ENCODE results near the gene ENDOD1.

ENDOD1 gene

GRCh38 chr11:95081412-95081811 is 8.2 kb upstream of the ENDOD1 start:
- DNase-seq (ENCODE audit: low read depth), result no peak
- TF ChIP-seq, protein P1, sequence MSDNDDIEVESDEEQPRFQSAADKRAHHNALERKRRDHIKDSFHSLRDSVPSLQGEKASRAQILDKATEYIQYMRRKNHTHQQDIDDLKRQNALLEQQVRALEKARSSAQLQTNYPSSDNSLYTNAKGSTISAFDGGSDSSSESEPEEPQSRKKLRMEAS (IDR thresholded peaks at IDR 0.05; ENCODE audit: low read depth, low read length), result no peak
- H3K4me3 ChIP-seq (ENCODE audit: low read depth, low read length), result no peak overlapping the region

DNA sequence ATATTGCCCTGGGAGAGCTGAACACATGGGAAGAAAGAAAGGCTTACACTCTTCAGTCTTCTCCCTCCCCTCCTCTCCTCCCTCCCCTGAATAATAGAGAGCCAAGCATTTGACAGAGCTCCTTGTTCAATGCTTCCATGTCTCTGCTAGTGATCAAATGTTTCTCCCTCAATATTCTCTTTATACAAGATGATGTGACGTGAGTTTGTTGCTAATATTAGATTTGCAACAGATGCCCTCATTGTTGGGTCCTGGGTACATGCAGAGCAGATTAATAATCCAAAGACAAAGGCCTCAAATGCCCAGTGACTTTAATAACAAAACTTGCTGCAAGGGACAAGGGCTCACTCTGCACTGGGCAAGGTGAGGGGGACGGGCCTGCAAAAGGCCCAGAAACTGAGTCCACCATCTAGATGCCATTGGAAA is 7.1 kb upstream of the ENDOD1 start:
- TF ChIP-seq, protein P2, sequence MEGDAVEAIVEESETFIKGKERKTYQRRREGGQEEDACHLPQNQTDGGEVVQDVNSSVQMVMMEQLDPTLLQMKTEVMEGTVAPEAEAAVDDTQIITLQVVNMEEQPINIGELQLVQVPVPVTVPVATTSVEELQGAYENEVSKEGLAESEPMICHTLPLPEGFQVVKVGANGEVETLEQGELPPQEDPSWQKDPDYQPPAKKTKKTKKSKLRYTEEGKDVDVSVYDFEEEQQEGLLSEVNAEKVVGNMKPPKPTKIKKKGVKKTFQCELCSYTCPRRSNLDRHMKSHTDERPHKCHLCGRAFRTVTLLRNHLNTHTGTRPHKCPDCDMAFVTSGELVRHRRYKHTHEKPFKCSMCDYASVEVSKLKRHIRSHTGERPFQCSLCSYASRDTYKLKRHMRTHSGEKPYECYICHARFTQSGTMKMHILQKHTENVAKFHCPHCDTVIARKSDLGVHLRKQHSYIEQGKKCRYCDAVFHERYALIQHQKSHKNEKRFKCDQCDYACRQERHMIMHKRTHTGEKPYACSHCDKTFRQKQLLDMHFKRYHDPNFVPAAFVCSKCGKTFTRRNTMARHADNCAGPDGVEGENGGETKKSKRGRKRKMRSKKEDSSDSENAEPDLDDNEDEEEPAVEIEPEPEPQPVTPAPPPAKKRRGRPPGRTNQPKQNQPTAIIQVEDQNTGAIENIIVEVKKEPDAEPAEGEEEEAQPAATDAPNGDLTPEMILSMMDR (IDR thresholded peaks at IDR 0.05; ENCODE audit: low read depth, low read length), result no peak
- TF ChIP-seq MYC (IDR thresholded peaks at IDR 0.05; ENCODE audit: low read depth, low read length) (no peak), POLR2A (IDR thresholded peaks at IDR 0.05; ENCODE audit: extremely low read depth, insufficient read length) (no peak)
- TF ChIP-seq, protein P1 (IDR thresholded peaks at IDR 0.05; ENCODE audit: low read depth, low read length), result no peak
- no peak for DNase-seq (ENCODE audit: low read depth)
- no peak overlapping the region for H3K4me3 ChIP-seq (ENCODE audit: low read depth, low read length)

DNA sequence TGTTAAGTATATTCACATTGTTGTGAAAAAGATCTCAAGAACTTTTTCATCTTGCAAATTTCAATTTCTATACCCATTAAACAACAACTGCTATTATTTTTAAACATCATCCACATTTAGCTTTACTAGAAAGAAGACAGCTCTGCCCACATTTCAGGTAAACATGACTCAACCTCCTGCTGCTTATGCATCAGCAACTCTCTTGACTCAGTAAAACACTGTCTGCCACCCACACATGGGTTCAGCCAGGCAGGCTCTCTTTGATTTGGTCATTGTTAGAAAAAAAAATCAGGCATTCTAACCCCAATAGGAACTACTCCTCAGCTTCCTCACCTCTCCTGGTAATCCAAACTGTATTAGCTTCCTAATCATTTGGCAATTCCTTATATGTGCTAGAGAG is 5.1 kb upstream of the ENDOD1 start:
- TF ChIP-seq POLR2A (IDR thresholded peaks at IDR 0.05; ENCODE audit: extremely low read depth, insufficient read length) (no peak), MYC (IDR thresholded peaks at IDR 0.05; ENCODE audit: low read depth, low read length) (no peak)
- TF ChIP-seq, protein P1 (IDR thresholded peaks at IDR 0.05; ENCODE audit: low read depth, low read length), result no peak
- TF ChIP-seq, protein P2 (IDR thresholded peaks at IDR 0.05; ENCODE audit: low read depth, low read length), result no peak
- no peak overlapping the region for H3K4me3 ChIP-seq (ENCODE audit: low read depth, low read length)
- DNase-seq (ENCODE audit: low read depth), result no peak

- TF ChIP-seq, protein P2 (IDR thresholded peaks at IDR 0.05; ENCODE audit: low read depth, low read length), result no peak
- TF ChIP-seq POLR2A (IDR thresholded peaks at IDR 0.05; ENCODE audit: extremely low read depth, insufficient read length) (no peak), MYC (IDR thresholded peaks at IDR 0.05; ENCODE audit: low read depth, low read length) (no peak)
- TF ChIP-seq, protein P1 (IDR thresholded peaks at IDR 0.05; ENCODE audit: low read depth, low read length), result no peak
- no peak for DNase-seq (ENCODE audit: low read depth)
- H3K4me3 ChIP-seq (ENCODE audit: low read depth, low read length), result no peak overlapping the region
Measured at GRCh38 chr11:95085117-95085816, 4.4 kb upstream of the ENDOD1 start.

GRCh38 chr11:95086151-95086550 is 3.5 kb upstream of the ENDOD1 start:
- TF ChIP-seq MYC (IDR thresholded peaks at IDR 0.05; ENCODE audit: low read depth, low read length), result no peak
- TF ChIP-seq, protein P2 (IDR thresholded peaks at IDR 0.05; ENCODE audit: low read depth, low read length), result no peak
- TF ChIP-seq, protein P1 (IDR thresholded peaks at IDR 0.05; ENCODE audit: low read depth, low read length), result no peak
- no peak for TF ChIP-seq POLR2A (IDR thresholded peaks at IDR 0.05; ENCODE audit: extremely low read depth, insufficient read length)
- DNase-seq (ENCODE audit: low read depth), result no peak
- no peak overlapping the region for H3K4me3 ChIP-seq (ENCODE audit: low read depth, low read length)

DNA sequence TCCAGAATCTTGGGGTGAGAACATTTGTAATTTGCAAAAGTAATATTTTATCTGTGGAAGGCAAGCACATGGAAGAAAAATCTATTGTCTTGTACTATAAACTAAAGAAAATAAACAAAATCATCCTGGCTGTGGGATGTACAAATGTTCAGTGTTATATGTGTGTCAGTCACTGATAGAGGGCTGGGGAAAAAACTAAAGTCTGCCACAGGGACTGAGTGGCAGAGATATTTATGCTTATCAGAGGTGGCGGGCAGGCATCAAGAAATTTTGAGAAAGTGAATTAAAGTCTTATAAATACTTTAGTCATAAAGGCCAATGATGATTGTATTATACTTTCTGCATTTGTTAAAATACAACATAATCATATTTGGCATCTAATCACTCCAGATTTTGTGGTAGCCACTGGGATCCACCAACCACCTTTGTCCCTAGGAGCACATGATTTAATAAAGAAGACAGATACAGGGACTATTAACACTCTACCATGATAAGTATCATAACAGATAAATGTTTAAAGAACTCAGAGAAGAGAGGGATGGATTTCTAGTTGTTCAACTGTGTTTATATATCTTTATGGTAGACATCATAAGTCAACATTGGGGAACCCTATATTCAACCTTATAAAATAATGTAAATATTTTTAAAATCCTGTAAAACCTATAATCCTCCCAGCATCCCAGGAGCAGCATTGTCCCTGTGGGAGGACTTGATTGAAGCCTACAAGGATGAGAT is 2.6 kb upstream of the ENDOD1 start:
- no peak for TF ChIP-seq POLR2A (IDR thresholded peaks at IDR 0.05; ENCODE audit: extremely low read depth, insufficient read length)
- TF ChIP-seq MYC (IDR thresholded peaks at IDR 0.05; ENCODE audit: low read depth, low read length), result no peak
- TF ChIP-seq, protein P1 (IDR thresholded peaks at IDR 0.05; ENCODE audit: low read depth, low read length), result no peak
- TF ChIP-seq, protein P2 (IDR thresholded peaks at IDR 0.05; ENCODE audit: low read depth, low read length), result no peak

More for the DNA sequence above, 2.6 kb upstream of the ENDOD1 start:
- no peak overlapping the region for H3K4me3 ChIP-seq (ENCODE audit: low read depth, low read length)
- DNase-seq (ENCODE audit: low read depth), result no peak

Data from NB4 (cell line).